Endothelial cell of umbilical vein (primary cell): ENCODE data around the gene PLOD2. TPM values are rescaled to one million over a fixed set of nuclear protein-coding genes. Genes with fewer than 3 reads are reported as not detected.

Experiments used
- BruUV-seq: library from RNA; stranded (reverse); fragments of 400-500 nt; replicated peaks from 2 replicates; lab custom pipeline; 2021; lab: Mats Ljungman, UMichigan
- CTCF ChIA-PET: fragments of 300-600, 350-600 bp; sonication (Branson Sonifier 250); formaldehyde crosslinking; loops from one replicate; lab custom pipeline; 2021; ENCODE audit warnings: antibody characterized with exemption, inconsistent platforms; lab: Charles Lee
- POLR2A ChIA-PET: fragments of 300-600, 350-600 bp; sonication (Branson Sonifier 250); formaldehyde crosslinking; loops from one replicate; lab custom pipeline; 2021; ENCODE audit warnings: antibody characterized with exemption, inconsistent platforms; lab: Charles Lee
- DNase-seq: peaks from one replicate; pipeline ENCODE4 v3.0.0-alpha.2; 2011; ENCODE audit warnings: low read depth, low spot score
- FAIRE-seq: peaks from 2 replicates; lab custom pipeline; 2011; peaks lifted over from hg19 to GRCh38; lab: Jason Lieb, UNC
- H2AFZ ChIP-seq: 2 replicates; pipeline ENCODE4 v1.6.0; 2012; ENCODE audit warnings: low read depth, low read length, control low read depth, inconsistent platforms
- H3K27ac ChIP-seq: 2 replicates; pipeline ENCODE4 v1.5.1; 2011; ENCODE audit warnings: low read depth, mild to moderate bottlenecking, control low read depth, low read length, moderate library complexity; ENCODE audit not compliant: insufficient read depth
- H3K27me3 ChIP-seq, 2 experiments: 2 replicates each; pipeline versions ENCODE4 v1.6.0 to v1.6.1; 2011; ENCODE audit warnings: low read length in 2 of 2, mixed read lengths in 1 of 2; ENCODE audit not compliant: control insufficient read depth in 2 of 2, insufficient read depth in 2 of 2
- H3K36me3 ChIP-seq, 2 experiments: 2 replicates in 1 of 2; 3 replicates in 1 of 2; pipeline ENCODE4 v1.5.1; 2011; ENCODE audit warnings: low read length in 2 of 2, mild to moderate bottlenecking in 1 of 2, moderate library complexity in 1 of 2; ENCODE audit not compliant: control insufficient read depth in 2 of 2, insufficient read depth in 2 of 2; ENCODE audit errors: extremely low read depth in 1 of 2
- H3K4me1 ChIP-seq: 3 replicates; pipeline ENCODE4 v1.5.1; 2011; ENCODE audit warnings: mild to moderate bottlenecking, low read length; ENCODE audit not compliant: control insufficient read depth, insufficient read depth; ENCODE audit errors: extremely low read depth
- H3K4me2 ChIP-seq: 2 replicates; pipeline ENCODE4 v1.6.1; 2011; ENCODE audit warnings: low read length, control low read depth, mixed read lengths; ENCODE audit not compliant: insufficient read depth
- H3K4me3 ChIP-seq, 3 experiments: fragments of 200-600 bp in 1 of 3; sonication (generic), shearing (Covaris generic) in 1 of 3; replicated peaks in 1 of 3; 2 replicates each; pipeline ENCODE4 v1.5.1; 2011 to 2016; ENCODE audit warnings: control low read depth in 3 of 3, low read length in 3 of 3, mild to moderate bottlenecking in 2 of 3, inconsistent platforms in 1 of 3, low read depth in 1 of 3, moderate library complexity in 1 of 3; ENCODE audit not compliant: insufficient read depth in 1 of 3
- H3K79me2 ChIP-seq: 2 replicates; pipeline ENCODE4 v1.6.0; 2012; ENCODE audit warnings: low read length, inconsistent platforms; ENCODE audit not compliant: control insufficient read depth, insufficient read depth
- H3K9ac ChIP-seq: replicated peaks from 2 replicates; pipeline ENCODE3; 2011; ENCODE audit warnings: low read length, control low read depth; ENCODE audit not compliant: insufficient read depth; ENCODE audit errors: extremely low read depth
- H3K9me1 ChIP-seq: replicated peaks from 3 replicates; pipeline ENCODE4 v1.6.0; 2011; ENCODE audit warnings: mild to moderate bottlenecking, low read length; ENCODE audit not compliant: control insufficient read depth, insufficient read depth; ENCODE audit errors: extremely low read depth
- H3K9me3 ChIP-seq: replicated peaks from 2 replicates; pipeline ENCODE4 v1.5.1; 2012; ENCODE audit warnings: low read length, inconsistent platforms; ENCODE audit not compliant: control insufficient read depth, insufficient read depth
- H4K20me1 ChIP-seq: replicated peaks from 2 replicates; pipeline ENCODE3; 2011; ENCODE audit warnings: mild to moderate bottlenecking, low read length; ENCODE audit not compliant: control insufficient read depth, insufficient read depth; ENCODE audit errors: extremely low read depth
- EZH2 ChIP-seq: IDR thresholded peaks from 2 replicates; pipeline ENCODE4 v1.6.1; 2012; ENCODE audit warnings: borderline replicate concordance, low read depth, mild to moderate bottlenecking, moderate library complexity, low read length, inconsistent platforms; ENCODE audit not compliant: severe bottlenecking
- FOS ChIP-seq: IDR thresholded peaks from 2 replicates; pipeline ENCODE4 v1.6.1; 2011; ENCODE audit warnings: mild to moderate bottlenecking, low read length, moderate library complexity, borderline replicate concordance; ENCODE audit not compliant: insufficient read depth
- GATA2 ChIP-seq: IDR thresholded peaks from 2 replicates; pipeline ENCODE4 v1.7.0; 2011; ENCODE audit warnings: low read depth, mild to moderate bottlenecking, moderate library complexity, mixed read lengths, low read length; ENCODE audit not compliant: insufficient read length, insufficient read depth
- JUN ChIP-seq: IDR thresholded peaks from 2 replicates; pipeline ENCODE4 v1.6.1; 2011; ENCODE audit warnings: borderline replicate concordance, low read depth; ENCODE audit not compliant: insufficient read length, insufficient read depth
- MYC ChIP-seq: IDR thresholded peaks from one replicate; pipeline ENCODE4 v1.6.1; 2011; ENCODE audit warnings: mild to moderate bottlenecking, low read depth, low read length
- POLR2A ChIP-seq: IDR thresholded peaks from 2 replicates; pipeline ENCODE4 v1.6.1; 2012; ENCODE audit warnings: low read depth, mild to moderate bottlenecking, control low read depth, low read length
- POLR2AphosphoS5 ChIP-seq: IDR thresholded peaks from 2 replicates; pipeline ENCODE4 v1.6.1; 2012; ENCODE audit warnings: low read depth, mild to moderate bottlenecking, control low read depth, low read length, moderate library complexity; ENCODE audit not compliant: insufficient read depth
- dilution Hi-C: fragments of 300-500 bp; cut with MboI; formaldehyde crosslinking; loops from one replicate; pipeline ENCODE4 v1.15.0; 2019; ENCODE audit warnings: low sequenced_read_pairs; ENCODE audit not compliant: extremely low pct_ligation_motif_present
- intact Hi-C: fragments of 100-400 bp; cut with micrococcal nuclease; formaldehyde crosslinking; loops from one replicate; pipeline ENCODE4 v1.10.0; 2022
- polyA plus RNA-seq, 4 experiments: library from polyadenylated mRNA; depleted of rRNA in 3 of 4; stranded (reverse) in 3 of 4; unstranded in 1 of 4; fragments of >200 nt; gene quantifications; 2 replicates each; pipeline versions ENCODE4 v1.2.1 to v1.2.3, GENCODE V29; 2011 to 2012; ENCODE audit warnings: missing spikeins in 1 of 4
- total RNA-seq: library from RNA; stranded (reverse); gene quantifications from 2 replicates; pipeline ENCODE4 v1.2.3, GENCODE V29; 2021
- TF ChIP-seq, protein P1 (sequence below): IDR thresholded peaks from 2 replicates; pipeline ENCODE4 v1.6.1; 2011; ENCODE audit not compliant: insufficient read depth, insufficient read length
- TF ChIP-seq, protein P2 (sequence below), 2 donors: IDR thresholded peaks; 1 replicate in 1 of 2; 2 replicates in 1 of 2; pipeline ENCODE4 v1.5.1; 2011; ENCODE audit warnings: low read length in 2 of 2, mild to moderate bottlenecking in 2 of 2, moderate library complexity in 2 of 2, control low read depth in 1 of 2, inconsistent platforms in 1 of 2, low read depth in 1 of 2; ENCODE audit not compliant: insufficient read depth in 1 of 2; ENCODE audit errors: extremely low read depth in 1 of 2

The PLOD2 gene
- total and polyA plus RNA-seq, 2 donors (not counting 3 experiments of a cell fraction or from before 2014, with no cell fraction given), result 36.1 to 193 TPM

DNA sequence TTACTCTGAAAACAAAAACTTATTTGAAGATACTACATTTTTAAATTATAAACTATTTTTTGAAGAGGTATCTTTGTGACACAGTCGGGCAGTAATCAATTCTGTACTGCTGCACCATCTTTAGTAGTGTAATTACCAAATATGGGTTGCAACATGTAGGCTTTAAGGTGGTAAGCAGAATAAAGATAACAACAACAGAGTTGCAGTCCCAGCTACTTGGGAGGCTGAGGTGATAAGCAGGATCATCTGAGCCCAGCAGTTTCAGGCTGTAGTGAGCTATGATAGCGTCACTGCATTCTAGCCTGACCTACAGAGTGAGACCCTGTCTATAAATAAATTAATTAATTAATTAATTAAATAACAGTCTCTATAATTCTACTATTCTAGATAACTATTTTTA is 6.0 kb downstream of the PLOD2 start:
- Histone ChIP-seq H3K4me1 (peaks cover 35% of the 10 kb centered on the region), H2AFZ (no peak overlapping the region), H3K9me1 (no peaks in the 10 kb centered on the region), H3K4me3 (no peak overlapping the region), H3K27me3 (no peaks in the 10 kb centered on the region), H3K27ac (no peak overlapping the region), H3K79me2 (peaks cover 99% of the 10 kb centered on the region), H3K4me2 (peak overlapping the region; percentile 30), H3K9ac (no peak overlapping the region), H3K9me3 (no peaks in the 10 kb centered on the region), H4K20me1 (peaks cover 2% of the 10 kb centered on the region), H3K36me3 (peaks cover 0 to 11% of the 10 kb centered on the region in 2 experiments)
- FAIRE-seq (no peak), DNase-seq (no peak)
- intact Hi-C loops (no loop called here), dilution Hi-C loops (no loop called here)
- BruUV-seq, result no TSS peak
- CTCF ChIA-PET, result interaction anchor here (1.2 to 7.1 kb wide), 2 partner anchors 10 to 90 kb away, joined by 7 to 85 read pairs; no protein-coding TSS in a partner anchor
- POLR2A ChIA-PET, result no interaction called here
- TF ChIP-seq, protein P1, sequence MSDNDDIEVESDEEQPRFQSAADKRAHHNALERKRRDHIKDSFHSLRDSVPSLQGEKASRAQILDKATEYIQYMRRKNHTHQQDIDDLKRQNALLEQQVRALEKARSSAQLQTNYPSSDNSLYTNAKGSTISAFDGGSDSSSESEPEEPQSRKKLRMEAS, result no peak
- TF ChIP-seq FOS (no peak), GATA2 (no peak), POLR2A (no peak), MYC (no peak), JUN (no peak), EZH2 (no peak), POLR2AphosphoS5 (no peak)
- TF ChIP-seq, protein P2, sequence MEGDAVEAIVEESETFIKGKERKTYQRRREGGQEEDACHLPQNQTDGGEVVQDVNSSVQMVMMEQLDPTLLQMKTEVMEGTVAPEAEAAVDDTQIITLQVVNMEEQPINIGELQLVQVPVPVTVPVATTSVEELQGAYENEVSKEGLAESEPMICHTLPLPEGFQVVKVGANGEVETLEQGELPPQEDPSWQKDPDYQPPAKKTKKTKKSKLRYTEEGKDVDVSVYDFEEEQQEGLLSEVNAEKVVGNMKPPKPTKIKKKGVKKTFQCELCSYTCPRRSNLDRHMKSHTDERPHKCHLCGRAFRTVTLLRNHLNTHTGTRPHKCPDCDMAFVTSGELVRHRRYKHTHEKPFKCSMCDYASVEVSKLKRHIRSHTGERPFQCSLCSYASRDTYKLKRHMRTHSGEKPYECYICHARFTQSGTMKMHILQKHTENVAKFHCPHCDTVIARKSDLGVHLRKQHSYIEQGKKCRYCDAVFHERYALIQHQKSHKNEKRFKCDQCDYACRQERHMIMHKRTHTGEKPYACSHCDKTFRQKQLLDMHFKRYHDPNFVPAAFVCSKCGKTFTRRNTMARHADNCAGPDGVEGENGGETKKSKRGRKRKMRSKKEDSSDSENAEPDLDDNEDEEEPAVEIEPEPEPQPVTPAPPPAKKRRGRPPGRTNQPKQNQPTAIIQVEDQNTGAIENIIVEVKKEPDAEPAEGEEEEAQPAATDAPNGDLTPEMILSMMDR (IDR thresholded peaks at IDR 0.05; ENCODE audit: extremely low read depth in 1 of 2, insufficient read depth in 1 of 2, low read depth in 1 of 2, low read length in 2 of 2), result no peak
